OCI-LY7 (cell line): ENCODE results near the gene MEAF6.

Source experiments
- EZH2phosphoT487 ChIP-seq: fragments of 200-600 bp; sonication (generic); IDR thresholded peaks from 2 replicates; pipeline ENCODE4 v1.6.1; 2018; ENCODE audit warnings: low read depth, borderline replicate concordance, mild to moderate bottlenecking, mixed run types, antibody characterized with exemption, low read length, moderate library complexity, mixed read lengths
- TF ChIP-seq, protein P1 (sequence below): fragments of 200-600 bp; sonication (generic); conservative IDR thresholded peaks from 2 replicates; pipeline ENCODE4 v1.5.1; 2014; ENCODE audit warnings: mild to moderate bottlenecking, antibody characterized with exemption, low read length, moderate library complexity, mixed read lengths

DNA sequence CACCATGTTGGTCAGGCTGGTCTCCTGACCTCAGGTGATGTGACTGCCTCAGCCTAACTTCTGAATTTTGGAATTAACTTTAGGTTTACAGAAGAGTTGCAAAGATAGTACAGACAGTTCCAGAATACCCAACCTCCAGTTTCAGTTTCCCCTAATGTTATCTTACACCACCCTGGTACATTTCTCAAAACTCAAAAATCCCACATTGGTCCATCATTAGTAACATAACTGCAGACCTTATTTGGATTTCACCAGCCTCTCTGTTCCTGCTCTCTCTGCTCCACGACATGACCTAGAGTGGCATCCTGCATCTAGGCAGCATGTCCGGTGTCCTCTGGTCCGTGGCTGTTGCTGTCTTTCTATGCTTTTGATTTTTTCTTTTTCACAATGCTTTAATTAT lies 45.2 kb downstream of the MEAF6 start:
- TF ChIP-seq, protein P1, sequence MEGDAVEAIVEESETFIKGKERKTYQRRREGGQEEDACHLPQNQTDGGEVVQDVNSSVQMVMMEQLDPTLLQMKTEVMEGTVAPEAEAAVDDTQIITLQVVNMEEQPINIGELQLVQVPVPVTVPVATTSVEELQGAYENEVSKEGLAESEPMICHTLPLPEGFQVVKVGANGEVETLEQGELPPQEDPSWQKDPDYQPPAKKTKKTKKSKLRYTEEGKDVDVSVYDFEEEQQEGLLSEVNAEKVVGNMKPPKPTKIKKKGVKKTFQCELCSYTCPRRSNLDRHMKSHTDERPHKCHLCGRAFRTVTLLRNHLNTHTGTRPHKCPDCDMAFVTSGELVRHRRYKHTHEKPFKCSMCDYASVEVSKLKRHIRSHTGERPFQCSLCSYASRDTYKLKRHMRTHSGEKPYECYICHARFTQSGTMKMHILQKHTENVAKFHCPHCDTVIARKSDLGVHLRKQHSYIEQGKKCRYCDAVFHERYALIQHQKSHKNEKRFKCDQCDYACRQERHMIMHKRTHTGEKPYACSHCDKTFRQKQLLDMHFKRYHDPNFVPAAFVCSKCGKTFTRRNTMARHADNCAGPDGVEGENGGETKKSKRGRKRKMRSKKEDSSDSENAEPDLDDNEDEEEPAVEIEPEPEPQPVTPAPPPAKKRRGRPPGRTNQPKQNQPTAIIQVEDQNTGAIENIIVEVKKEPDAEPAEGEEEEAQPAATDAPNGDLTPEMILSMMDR: no peak
- TF ChIP-seq EZH2phosphoT487: no peak
